Measurements from ENCODE around the gene IGF2BP3. TPM values are rescaled to one million over a fixed set of nuclear protein-coding genes. Genes with fewer than 3 reads are reported as not detected.

IGF2BP3 gene
- total RNA-seq, 1 donor = 6.7 TPM

GRCh38 chr7:23347682-23348180 lies 122.6 kb downstream of the IGF2BP3 start:
- DNase-seq (ENCODE audit: low read depth in 2 of 3, low spot score in 2 of 3) = peak in 2 of 3 donors; percentile 68 to 70

GRCh38 chr7:23347033-23347681 lies 123.1 kb downstream of the IGF2BP3 start:
- DNase-seq (ENCODE audit: low read depth in 2 of 3, low spot score in 2 of 3) = peak in 2 of 3 donors; percentile 14 to 19

GRCh38 chr7:23346316-23346715 lies 124.0 kb downstream of the IGF2BP3 start:
- DNase-seq (ENCODE audit: low read depth in 2 of 3, low spot score in 2 of 3) = peak in 2 of 3 donors; percentile 70 to 83

GRCh38 chr7:23345601-23346000 lies 124.7 kb downstream of the IGF2BP3 start:
- DNase-seq (ENCODE audit: low read depth in 2 of 3, low spot score in 2 of 3) = peak in 1 of 3 donors; percentile 9

GRCh38 chr7:23343806-23344475 lies 126.3 kb downstream of the IGF2BP3 start:
- DNase-seq (ENCODE audit: low read depth in 2 of 3, low spot score in 2 of 3) = no peak

GRCh38 chr7:23343102-23343501 lies 127.2 kb downstream of the IGF2BP3 start:
- no peak for DNase-seq (ENCODE audit: low read depth in 2 of 3, low spot score in 2 of 3)

- no peak for DNase-seq (ENCODE audit: low read depth in 2 of 3, low spot score in 2 of 3)
These were observed 128.3 kb downstream of the IGF2BP3 start for GRCh38 chr7:23341846-23342598.

- DNase-seq (ENCODE audit: low read depth in 2 of 3, low spot score in 2 of 3) = no peak
These were observed 131.4 kb downstream of the IGF2BP3 start for GRCh38 chr7:23338863-23339262.

GRCh38 chr7:23338439-23338838 lies 131.9 kb downstream of the IGF2BP3 start:
- DNase-seq (ENCODE audit: low read depth in 2 of 3, low spot score in 2 of 3) = no peak

- no peak for DNase-seq (ENCODE audit: low read depth in 2 of 3, low spot score in 2 of 3)
These were observed 132.9 kb downstream of the IGF2BP3 start for GRCh38 chr7:23337374-23337773.

GRCh38 chr7:23336799-23337283 lies 133.4 kb downstream of the IGF2BP3 start:
- no peak for DNase-seq (ENCODE audit: low read depth in 2 of 3, low spot score in 2 of 3)

GRCh38 chr7:23336086-23336485 lies 134.2 kb downstream of the IGF2BP3 start:
- peak in 1 of 3 donors; percentile 50 for DNase-seq (ENCODE audit: low read depth in 2 of 3, low spot score in 2 of 3)

GRCh38 chr7:23335621-23336020 lies 134.7 kb downstream of the IGF2BP3 start:
- DNase-seq (ENCODE audit: low read depth in 2 of 3, low spot score in 2 of 3) = no peak

- no peak for DNase-seq (ENCODE audit: low read depth in 2 of 3, low spot score in 2 of 3)
These were observed 135.2 kb downstream of the IGF2BP3 start for GRCh38 chr7:23335136-23335535.

- no peak for DNase-seq (ENCODE audit: low read depth in 2 of 3, low spot score in 2 of 3)
These were observed 135.7 kb downstream of the IGF2BP3 start for GRCh38 chr7:23334482-23335056.

- DNase-seq (ENCODE audit: low read depth in 2 of 3, low spot score in 2 of 3) = no peak
These were observed 136.5 kb downstream of the IGF2BP3 start for GRCh38 chr7:23333671-23334246.

GRCh38 chr7:23332910-23333612 lies 137.2 kb downstream of the IGF2BP3 start:
- DNase-seq (ENCODE audit: low read depth in 2 of 3, low spot score in 2 of 3) = no peak

- no peak for DNase-seq (ENCODE audit: low read depth in 2 of 3, low spot score in 2 of 3)
These were observed 138.1 kb downstream of the IGF2BP3 start for GRCh38 chr7:23332193-23332592.

GRCh38 chr7:23331132-23331531 lies 139.2 kb downstream of the IGF2BP3 start:
- no peak for DNase-seq (ENCODE audit: low read depth in 2 of 3, low spot score in 2 of 3)

GRCh38 chr7:23315366-23315765 lies 154.9 kb downstream of the IGF2BP3 start:
- DNase-seq (ENCODE audit: low read depth in 2 of 3, low spot score in 2 of 3) = no peak
